ENCODE measurements around the gene GRIK1. TPM values are rescaled to one million over a fixed set of nuclear protein-coding genes. Genes with fewer than 3 reads are reported as not detected.

The GRIK1 gene
- total RNA-seq, 2 donors from 2014 or later, result 0.11 TPM; not detected in 1

GRCh38 chr21:29748391-29749167 is 191.2 kb downstream of the GRIK1 start:
- H3K9ac ChIP-seq (ENCODE audit: low read depth in 2 of 2, low read length in 2 of 2), result no peak overlapping the region
- TF ChIP-seq, protein P1, sequence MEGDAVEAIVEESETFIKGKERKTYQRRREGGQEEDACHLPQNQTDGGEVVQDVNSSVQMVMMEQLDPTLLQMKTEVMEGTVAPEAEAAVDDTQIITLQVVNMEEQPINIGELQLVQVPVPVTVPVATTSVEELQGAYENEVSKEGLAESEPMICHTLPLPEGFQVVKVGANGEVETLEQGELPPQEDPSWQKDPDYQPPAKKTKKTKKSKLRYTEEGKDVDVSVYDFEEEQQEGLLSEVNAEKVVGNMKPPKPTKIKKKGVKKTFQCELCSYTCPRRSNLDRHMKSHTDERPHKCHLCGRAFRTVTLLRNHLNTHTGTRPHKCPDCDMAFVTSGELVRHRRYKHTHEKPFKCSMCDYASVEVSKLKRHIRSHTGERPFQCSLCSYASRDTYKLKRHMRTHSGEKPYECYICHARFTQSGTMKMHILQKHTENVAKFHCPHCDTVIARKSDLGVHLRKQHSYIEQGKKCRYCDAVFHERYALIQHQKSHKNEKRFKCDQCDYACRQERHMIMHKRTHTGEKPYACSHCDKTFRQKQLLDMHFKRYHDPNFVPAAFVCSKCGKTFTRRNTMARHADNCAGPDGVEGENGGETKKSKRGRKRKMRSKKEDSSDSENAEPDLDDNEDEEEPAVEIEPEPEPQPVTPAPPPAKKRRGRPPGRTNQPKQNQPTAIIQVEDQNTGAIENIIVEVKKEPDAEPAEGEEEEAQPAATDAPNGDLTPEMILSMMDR (IDR thresholded peaks at IDR 0.05), result no peak
- DNase-seq, result no peak
- H3K4me1 ChIP-seq, result no peaks in the 10 kb centered on the region
- no peaks in the 10 kb centered on the region for H3K36me3 ChIP-seq
- intact Hi-C loops (cut with DNase I), result no loop called here
- H3K9me3 ChIP-seq, result no peaks in the 10 kb centered on the region
- H3K27ac ChIP-seq, result no peak overlapping the region
- H3K27me3 ChIP-seq, result no peaks in the 10 kb centered on the region
- H3K4me3 ChIP-seq, result no peak overlapping the region

- H3K27ac ChIP-seq, result no peak overlapping the region
- no peaks in the 10 kb centered on the region for H3K27me3 ChIP-seq
- no peaks in the 10 kb centered on the region for H3K9me3 ChIP-seq
- TF ChIP-seq, protein P1 (IDR thresholded peaks at IDR 0.05), result no peak
- no peaks in the 10 kb centered on the region for H3K36me3 ChIP-seq
- no peak overlapping the region for H3K4me3 ChIP-seq
- intact Hi-C loops (cut with DNase I), result no loop called here
- no peak overlapping the region for H3K9ac ChIP-seq (ENCODE audit: low read depth in 2 of 2, low read length in 2 of 2)
- no peak for DNase-seq
- H3K4me1 ChIP-seq, result no peaks in the 10 kb centered on the region
These were observed 198.0 kb downstream of the GRIK1 start for GRCh38 chr21:29741761-29742160.

DNA sequence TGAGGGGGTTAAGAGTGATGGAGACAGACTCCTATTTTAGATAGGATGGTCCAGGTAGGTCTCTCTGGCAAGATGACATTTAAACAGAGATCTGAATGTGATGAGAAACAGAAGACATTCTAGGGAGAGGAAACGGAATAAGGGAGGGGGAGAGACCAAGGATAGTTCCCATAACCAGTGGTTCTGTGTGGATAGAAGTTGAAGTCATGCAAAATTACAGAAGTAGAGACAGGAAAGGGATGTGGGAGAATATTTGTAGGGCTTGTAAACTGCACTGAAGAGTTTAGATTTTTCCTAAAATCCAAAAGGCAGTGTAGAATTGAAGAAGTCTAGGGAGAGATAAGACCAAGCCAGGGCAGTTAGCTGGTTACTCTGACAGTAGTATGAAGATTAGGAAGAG is 200.6 kb downstream of the GRIK1 start:
- Histone ChIP-seq H3K27ac (no peak overlapping the region), H3K27me3 (no peaks in the 10 kb centered on the region), H3K9ac (ENCODE audit: low read depth in 2 of 2, low read length in 2 of 2) (no peak overlapping the region), H3K36me3 (no peaks in the 10 kb centered on the region), H3K4me3 (no peak overlapping the region), H3K9me3 (no peaks in the 10 kb centered on the region), H3K4me1 (no peaks in the 10 kb centered on the region)
- intact Hi-C loops (cut with DNase I), result no loop called here
- TF ChIP-seq, protein P1 (IDR thresholded peaks at IDR 0.05), result no peak
- DNase-seq, result no peak

DNA sequence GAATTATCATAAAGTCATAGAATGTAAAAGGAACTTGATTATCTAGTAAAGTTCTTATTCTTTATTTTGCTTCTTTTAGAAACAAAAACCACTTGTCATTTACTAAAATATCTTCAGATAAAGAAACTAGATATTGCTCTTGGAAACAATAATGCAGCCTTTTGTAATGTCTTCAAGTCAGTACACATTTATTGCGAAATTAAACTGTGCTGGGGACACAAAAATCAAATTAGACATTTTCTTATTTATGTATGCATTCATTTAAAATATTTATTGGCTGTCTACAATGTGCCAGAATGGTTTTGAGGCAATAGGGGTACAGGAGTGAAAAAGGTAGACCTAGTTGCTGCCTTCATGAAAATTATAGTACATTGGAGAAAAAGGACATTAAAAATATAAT is 201.1 kb downstream of the GRIK1 start:
- no peak overlapping the region for H3K4me3 ChIP-seq
- no peaks in the 10 kb centered on the region for H3K4me1 ChIP-seq
- no peaks in the 10 kb centered on the region for H3K27me3 ChIP-seq
- H3K9ac ChIP-seq (ENCODE audit: low read depth in 2 of 2, low read length in 2 of 2), result no peak overlapping the region
- no peaks in the 10 kb centered on the region for H3K36me3 ChIP-seq
- TF ChIP-seq, protein P1 (IDR thresholded peaks at IDR 0.05), result no peak
- H3K9me3 ChIP-seq, result no peaks in the 10 kb centered on the region
- no peak for DNase-seq
- H3K27ac ChIP-seq, result no peak overlapping the region
- intact Hi-C loops (cut with DNase I), result no loop called here

DNA sequence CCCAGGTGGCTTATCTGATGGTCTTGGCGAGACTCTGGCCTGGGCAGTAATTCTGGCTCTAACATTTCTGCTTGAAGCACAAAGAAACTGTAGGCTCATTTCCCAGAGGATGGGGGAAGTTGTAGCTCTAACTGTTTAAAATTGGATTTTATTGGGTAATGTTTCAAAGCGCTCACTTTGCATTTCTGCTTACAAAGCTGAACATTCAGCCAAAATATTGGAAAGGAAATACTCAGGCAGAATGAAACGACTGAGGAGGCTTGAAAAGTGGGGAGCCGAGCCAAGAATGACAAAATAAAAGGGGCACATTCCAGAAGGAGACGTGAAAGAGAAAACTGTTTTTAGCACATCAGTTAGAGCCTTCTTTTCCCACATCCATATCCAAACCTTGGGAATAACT is 202.6 kb downstream of the GRIK1 start:
- Histone ChIP-seq H3K4me3 (no peak overlapping the region), H3K27ac (no peak overlapping the region), H3K4me1 (no peaks in the 10 kb centered on the region), H3K9me3 (no peaks in the 10 kb centered on the region), H3K9ac (ENCODE audit: low read depth in 2 of 2, low read length in 2 of 2) (no peak overlapping the region), H3K27me3 (no peaks in the 10 kb centered on the region), H3K36me3 (no peaks in the 10 kb centered on the region)
- intact Hi-C loops (cut with DNase I), result no loop called here
- TF ChIP-seq, protein P1 (IDR thresholded peaks at IDR 0.05), result no peak
- DNase-seq, result no peak

Measured in colonic mucosa (tissue), 4 donors.